Lower leg skin (tissue), 4 donors: ENCODE data around the gene SIK3. TPM values are rescaled to one million over a fixed set of nuclear protein-coding genes. Genes with fewer than 3 reads are reported as not detected.

ENCODE experiments used
- DNase-seq, 2 donors: peaks; one replicate each; pipeline ENCODE4 v3.0.0-alpha.2; 2019; ENCODE audit warnings: low spot score in 2 of 2
- H3K4me3 ChIP-seq: fragments of 200-600 bp; sonication (generic); 2 replicates; pipeline ENCODE4 v1.5.1; 2017; ENCODE audit warnings: mild to moderate bottlenecking, low read depth; ENCODE audit not compliant: poor library complexity, severe bottlenecking
- CTCF ChIP-seq, 3 donors: fragments of 450-650 bp; IDR thresholded peaks; one replicate each; pipeline ENCODE4 v1.5.1; 2016; ENCODE audit warnings: antibody characterized with exemption in 3 of 3, mild to moderate bottlenecking in 3 of 3, moderate library complexity in 2 of 3
- POLR2A ChIP-seq, 2 donors: fragments of 450-650 bp; IDR thresholded peaks; one replicate each; pipeline ENCODE4 v1.6.1; 2016 to 2017; ENCODE audit warnings: antibody characterized with exemption in 2 of 2, mild to moderate bottlenecking in 1 of 2, moderate library complexity in 1 of 2
- WGBS, 2 donors: methylation state at CpG; one replicate each; pipeline ENCODE4 v1.1.5; 2018; 5-methylcytosine and 5-hydroxymethylcytosine counted together
- intact Hi-C: fragments of 100-400 bp; cut with DNase I; formaldehyde crosslinking; loops from one replicate; pipeline ENCODE4 v1.15.0; 2023; ENCODE audit warnings: low total_unique reads
- total RNA-seq, 4 donors: library from RNA; depleted of rRNA; stranded (reverse); fragments of >200 nt; gene quantifications; one replicate each; pipeline ENCODE4 v1.1.0, GENCODE V29; 2016

The SIK3 gene
- total RNA-seq, 4 donors from 2014 or later = 26.7 to 37.5 (median 30.1) TPM

- WGBS, 2 donors = 73 to 81% methylated on average over 3 of the region's 3 CpGs
- DNase-seq = no peak
- no peak overlapping the region for H3K4me3 ChIP-seq
- no peak for TF ChIP-seq POLR2A (IDR thresholded peaks at IDR 0.05)
- TF ChIP-seq CTCF (IDR thresholded peaks at IDR 0.05) = no peak
- intact Hi-C loops = no loop called here
Measured at GRCh38 chr11:116994195-116994594, 104.0 kb downstream of the SIK3 start.

GRCh38 chr11:116993599-116993998 lies 104.6 kb downstream of the SIK3 start:
- DNase-seq = no peak
- TF ChIP-seq CTCF (IDR thresholded peaks at IDR 0.05) (no peak), POLR2A (IDR thresholded peaks at IDR 0.05) (no peak)
- 45 to 50% methylated on average over 6 of the region's 6 CpGs for WGBS, 2 donors
- intact Hi-C loops = no loop called here
- H3K4me3 ChIP-seq = no peak overlapping the region

- 87 to 95% methylated on average over 1 of the region's 1 CpG for WGBS, 2 donors
- H3K4me3 ChIP-seq = no peak overlapping the region
- intact Hi-C loops = no loop called here
Measured at GRCh38 chr11:116991491-116991890, 106.7 kb downstream of the SIK3 start.

GRCh38 chr11:116990811-116991210 lies 107.4 kb downstream of the SIK3 start:
- no peak for TF ChIP-seq POLR2A (IDR thresholded peaks at IDR 0.05)

More at GRCh38 chr11:116991491-116991890, 106.7 kb downstream of the SIK3 start:
- TF ChIP-seq CTCF (IDR thresholded peaks at IDR 0.05) (no peak), POLR2A (IDR thresholded peaks at IDR 0.05) (no peak)
- DNase-seq = no peak

GRCh38 chr11:116990061-116990473 lies 108.2 kb downstream of the SIK3 start:
- TF ChIP-seq POLR2A (IDR thresholded peaks at IDR 0.05) (no peak), CTCF (IDR thresholded peaks at IDR 0.05) (no peak)
- no peak overlapping the region for H3K4me3 ChIP-seq
- DNase-seq = no peak
- 28 to 43% methylated on average over 4 of the region's 4 CpGs for WGBS, 2 donors
- intact Hi-C loops = no loop called here

More at GRCh38 chr11:116990811-116991210, 107.4 kb downstream of the SIK3 start:
- intact Hi-C loops = no loop called here
- H3K4me3 ChIP-seq = no peak overlapping the region
- 94 to 96% methylated on average over 1 of the region's 1 CpG for WGBS, 2 donors
- DNase-seq = no peak

GRCh38 chr11:116989184-116989583 lies 109.0 kb downstream of the SIK3 start:
- H3K4me3 ChIP-seq = no peak overlapping the region
- WGBS, 2 donors = 62 to 64% methylated on average over 4 of the region's 4 CpGs
- TF ChIP-seq CTCF (IDR thresholded peaks at IDR 0.05) (no peak), POLR2A (IDR thresholded peaks at IDR 0.05) (no peak)
- intact Hi-C loops = no loop called here
- DNase-seq = no peak
